GM21367 (cell line): ENCODE data around the gene THADA.

Source experiments
- ATAC-seq: cut with Tn5 transposase; IDR thresholded peaks from one replicate; pipeline ENCODE4 v1.9.1; 2021; ENCODE audit not compliant: unreplicated experiment

The THADA gene

DNA sequence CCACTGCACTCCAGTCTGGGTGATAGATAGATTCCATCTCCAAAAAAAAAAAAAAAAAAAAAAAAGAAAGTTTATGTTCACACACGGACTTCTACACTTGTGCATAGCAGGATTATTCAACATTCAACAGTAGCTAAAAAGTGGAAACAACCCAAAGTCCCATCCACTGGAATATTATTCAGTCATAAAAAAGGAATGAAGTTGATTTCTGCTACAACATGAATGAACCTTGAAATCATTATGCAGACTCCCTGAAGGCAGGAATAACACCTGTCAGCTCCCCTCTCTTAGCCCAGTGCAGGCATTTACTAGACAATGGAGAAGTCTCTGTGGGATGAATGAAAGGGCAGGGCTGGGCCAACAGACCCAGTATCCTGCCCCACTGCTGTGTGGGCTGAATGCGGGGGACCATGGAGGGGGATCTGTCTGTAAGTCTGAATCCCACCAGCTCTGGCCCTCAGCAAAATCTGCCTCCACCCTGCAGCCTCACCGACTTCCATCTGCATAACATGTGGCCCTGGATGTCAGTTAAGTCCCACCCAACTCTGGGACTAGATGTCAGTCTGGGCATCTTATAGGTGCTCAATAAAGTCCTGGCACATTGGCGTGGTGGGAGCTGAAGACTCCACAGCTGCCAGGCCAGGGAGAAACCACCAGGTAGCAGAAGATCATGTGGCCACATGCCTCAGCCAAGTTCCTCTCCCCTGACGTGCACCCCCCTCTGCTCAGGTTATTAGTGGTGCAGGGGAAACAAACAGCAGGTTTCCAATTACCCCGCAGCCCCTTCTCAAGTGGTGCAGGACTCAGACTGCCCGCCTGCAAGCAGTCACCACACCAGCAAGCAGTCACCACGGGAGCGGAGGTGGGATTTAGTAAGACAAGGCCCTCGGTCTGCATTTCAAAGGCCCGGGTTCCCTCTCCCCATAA lies 378.3 kb downstream of the THADA start:
- ATAC-seq: no peak

DNA sequence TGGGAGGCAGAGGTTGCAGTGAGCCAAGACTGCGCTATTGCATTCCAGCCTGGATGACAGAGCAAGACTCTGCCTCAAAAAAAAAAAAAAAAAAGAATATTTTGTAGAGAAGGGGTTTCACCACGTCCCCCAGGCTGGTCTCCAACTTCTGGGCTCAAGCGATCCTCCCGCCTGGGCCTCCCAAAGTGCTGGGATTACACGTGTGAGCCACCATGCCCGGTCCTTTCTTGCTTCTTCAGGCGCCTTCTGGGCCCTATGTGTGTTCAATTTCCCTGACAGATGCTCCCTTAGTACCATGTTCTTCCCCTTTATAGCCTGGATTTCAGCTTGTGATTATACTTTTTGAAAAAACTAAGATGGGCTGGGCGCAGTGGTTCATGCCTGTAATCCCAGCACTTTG lies 379.2 kb downstream of the THADA start:
- ATAC-seq: no peak

DNA sequence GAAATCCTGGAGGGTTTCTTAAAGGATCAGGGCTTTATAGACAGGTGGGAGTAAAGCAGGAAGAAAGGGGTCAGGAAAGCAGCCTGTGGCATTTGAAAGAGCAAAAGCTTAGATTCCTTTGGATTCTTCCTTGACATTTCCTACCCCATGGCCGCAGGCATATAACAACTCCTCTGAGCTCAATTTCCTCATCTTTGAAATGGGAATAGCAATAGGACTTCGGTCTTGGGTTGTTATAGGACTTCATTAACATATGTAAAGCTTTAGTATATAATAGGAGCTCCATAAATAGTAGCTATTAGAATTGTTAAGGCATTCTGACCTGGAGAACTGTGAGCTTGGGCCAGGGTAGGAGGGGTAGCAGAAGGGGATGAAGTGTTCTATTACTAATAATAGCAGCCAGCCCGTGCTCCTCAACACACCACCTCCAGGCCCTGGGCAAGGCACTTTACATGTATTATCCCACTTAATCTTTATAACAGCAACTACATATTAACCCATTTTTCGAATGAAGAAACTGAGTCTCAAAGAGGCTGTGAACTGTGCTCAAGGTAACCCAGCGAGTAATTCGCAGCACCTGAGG lies 380.1 kb downstream of the THADA start:
- ATAC-seq: no peak

DNA sequence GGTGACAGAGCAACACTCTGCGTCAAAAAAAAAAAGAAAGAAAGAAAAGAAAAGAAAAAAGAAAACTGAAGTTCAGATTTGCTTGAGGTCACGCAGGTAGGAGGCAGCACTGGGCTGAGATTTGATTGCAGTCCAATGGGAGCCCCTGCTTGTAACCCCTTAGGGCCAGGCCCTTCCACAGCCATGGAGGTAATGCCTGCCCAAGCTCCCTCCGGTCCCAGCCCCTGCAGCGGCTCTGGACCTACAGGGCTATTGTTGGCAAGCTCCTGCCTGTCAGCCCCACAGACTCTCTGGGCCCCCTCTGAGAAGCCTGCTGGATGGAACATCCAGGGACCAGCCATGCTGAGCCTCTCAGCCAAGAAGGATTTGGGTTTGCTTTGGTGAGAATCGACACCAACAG lies 381.6 kb downstream of the THADA start:
- ATAC-seq: no peak

DNA sequence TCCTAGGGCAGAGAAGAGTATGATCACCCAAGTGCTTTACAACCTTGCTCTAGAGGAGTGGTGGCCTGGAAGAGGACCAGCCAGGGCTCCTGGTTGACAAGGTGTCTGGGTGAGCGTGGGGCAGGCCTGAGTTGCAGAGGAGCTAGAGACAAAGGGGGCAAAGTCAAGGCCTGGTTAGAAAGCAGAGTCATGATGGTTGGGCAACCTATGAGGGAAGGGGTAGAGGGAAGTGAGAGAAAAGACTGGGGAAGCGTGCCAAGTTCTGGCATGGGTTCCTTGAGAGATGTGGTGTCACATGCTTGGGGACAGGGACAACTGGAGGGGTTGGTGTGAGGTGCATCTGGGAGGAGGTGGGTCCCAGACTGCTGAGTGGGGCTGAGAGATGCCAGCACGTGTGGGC lies 382.9 kb downstream of the THADA start:
- no peak for ATAC-seq

DNA sequence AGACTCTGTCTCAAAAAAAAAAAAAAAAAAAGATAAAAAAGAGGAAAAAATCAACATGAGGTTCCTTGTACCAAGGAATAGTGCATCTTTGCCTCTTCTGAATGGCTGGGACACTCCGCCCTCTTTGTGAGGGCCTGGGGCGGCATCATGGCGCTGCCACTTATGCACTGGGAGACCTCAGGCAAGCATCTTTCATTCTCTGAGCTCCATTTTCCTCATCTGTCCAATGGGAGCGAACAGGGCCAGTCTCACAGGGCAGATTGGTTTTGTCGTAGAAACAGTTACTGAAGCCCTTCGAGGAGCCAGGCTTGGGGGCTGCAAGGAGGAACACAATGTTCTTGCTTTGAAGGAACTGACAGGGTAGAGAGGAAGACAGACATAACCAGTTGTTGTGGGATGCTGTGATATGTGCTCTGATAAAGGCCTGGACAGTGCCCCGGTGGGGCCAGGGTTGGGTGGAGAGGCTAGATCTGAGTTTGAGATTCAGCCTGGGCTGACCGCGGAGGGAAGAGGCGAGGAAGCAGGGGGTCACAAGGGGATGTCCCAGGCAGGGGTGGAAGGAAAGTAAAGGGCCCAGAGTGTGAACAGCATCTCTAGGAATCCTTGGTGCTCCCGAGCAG lies 383.5 kb downstream of the THADA start:
- ATAC-seq: no peak

DNA sequence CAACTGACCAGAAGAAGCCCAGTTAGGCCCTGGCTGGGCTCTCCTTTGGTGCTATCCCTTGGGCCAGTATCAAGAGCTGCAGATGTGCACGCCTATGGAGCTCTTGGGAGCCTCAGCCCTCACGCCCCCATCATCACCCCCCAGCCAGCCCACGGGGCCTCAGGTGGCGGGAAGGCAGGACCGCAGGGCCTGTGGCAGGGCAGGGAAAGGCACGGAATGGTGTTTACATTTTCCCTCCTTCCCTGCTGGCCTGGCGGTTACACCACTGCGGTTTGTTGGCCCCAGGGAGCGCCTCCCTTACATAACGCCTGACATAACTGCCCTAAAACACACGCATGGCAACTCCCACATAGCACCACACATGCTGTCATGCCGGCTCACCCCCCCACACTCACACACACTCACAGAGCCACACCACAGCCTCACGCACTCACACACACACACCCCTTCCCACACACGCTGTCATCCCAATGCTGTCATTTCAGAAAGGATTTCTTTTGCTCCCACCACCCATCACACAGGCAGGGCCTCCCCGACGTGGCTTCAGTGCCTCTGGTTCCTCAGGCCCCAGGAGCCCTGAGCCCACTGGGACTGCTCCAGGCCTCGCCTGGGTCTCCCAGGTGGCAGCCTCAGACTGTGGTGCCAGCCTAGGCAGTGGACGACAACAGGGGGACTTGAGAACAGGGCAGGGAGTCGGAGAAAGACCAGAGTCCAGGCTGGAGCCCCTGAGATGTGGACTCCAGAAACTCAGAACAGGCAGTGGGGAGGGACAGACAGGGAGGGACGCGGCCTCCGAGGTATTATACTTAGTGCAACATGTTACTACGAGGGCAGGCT lies 385.2 kb downstream of the THADA start:
- no peak for ATAC-seq

DNA sequence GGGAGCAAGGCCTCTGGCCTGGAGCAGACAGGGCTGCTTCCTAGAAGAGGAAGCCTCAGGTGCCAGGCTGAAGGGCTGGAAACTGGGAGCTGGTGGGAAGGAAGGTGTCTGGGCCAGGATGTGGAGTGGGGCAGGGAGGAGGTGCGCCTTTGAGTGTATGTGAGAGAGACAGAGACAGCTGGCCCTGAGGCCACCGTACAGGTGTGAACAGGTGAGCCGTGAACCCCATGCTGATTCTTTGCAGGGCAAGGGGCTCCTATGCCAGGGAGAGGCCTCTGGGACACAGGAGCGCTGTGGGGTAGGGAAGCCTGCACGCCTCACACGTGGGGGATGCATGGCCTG lies 385.7 kb downstream of the THADA start:
- no peak for ATAC-seq

DNA sequence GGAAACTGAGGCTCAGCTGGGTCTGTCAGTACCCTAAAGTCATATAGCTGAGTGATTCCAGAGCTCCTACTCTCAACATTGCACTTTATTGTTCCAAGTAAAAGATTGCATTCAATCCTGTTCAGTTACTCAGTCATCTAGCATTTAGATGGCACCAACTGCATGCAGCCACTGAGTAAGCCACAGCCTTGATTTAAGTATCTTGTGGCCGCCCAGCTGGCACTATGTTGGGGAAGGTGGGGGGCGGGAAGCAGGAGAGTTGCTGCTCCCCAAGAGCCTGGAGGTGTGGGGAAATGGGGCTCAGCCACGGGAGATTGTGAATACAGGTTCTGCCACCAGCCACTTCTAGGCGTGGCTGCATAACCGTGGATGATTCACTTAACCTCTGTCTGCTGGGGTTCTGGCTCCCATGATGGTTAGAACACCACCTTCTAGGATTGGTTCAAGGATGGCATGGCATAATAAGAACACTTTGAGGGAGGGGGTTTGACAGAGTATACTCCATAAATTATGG lies 386.6 kb downstream of the THADA start:
- ATAC-seq: no peak

DNA sequence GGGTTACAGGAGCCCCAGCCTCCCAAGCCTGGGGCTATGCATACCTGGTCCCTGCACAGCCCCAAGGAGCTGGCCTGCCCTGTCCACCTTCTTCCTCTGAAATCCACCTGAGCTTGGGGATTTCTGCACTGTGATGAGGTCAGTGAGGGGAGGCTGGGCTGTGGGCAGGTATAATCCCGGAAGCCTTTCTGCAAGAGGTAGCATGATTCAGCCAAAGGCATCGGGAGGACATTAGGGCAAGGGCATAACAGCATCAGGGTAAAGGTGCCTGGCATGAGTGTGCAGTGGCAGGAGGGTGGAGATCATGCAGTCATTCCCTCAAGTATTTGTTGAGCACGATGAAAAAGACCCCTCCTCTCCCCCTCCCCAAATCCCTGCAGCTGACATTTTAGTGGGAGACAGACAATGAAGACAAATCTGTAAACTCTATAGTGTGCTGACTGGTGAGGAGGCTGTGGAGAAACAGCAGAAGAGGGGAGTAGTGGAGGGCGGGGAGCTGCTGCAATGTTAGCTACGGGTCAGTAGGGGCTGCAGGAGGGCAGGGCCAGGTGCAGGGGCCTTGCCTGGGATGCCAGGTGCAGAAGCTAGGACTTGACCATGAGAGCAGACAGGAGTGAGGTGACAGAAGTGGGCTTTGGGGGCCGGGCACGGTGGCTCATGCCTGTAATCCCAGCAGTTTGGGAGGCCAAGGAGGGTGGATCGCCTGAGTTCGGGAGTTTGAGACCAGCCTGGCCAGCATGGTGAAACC lies 388.1 kb downstream of the THADA start:
- no peak for ATAC-seq

DNA sequence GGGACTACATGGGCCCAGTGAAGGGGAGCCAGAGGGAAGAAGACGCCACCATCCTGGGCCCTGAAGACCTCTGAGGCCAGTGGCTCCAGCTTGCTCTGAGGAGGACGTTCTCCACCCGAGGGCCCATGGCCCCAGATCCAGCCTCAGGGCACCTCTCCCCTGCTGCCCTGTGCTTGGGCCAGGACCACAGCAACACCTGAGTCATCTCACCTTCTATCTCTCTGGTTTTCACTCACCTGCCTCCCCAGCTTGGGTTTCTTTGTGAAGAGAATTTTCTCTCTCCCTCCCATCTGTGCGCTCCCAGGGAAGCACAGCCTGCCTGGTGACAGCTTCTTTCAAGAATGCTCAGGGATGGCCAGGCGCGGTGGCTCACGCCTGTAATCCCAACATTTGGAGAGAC lies 389.2 kb downstream of the THADA start:
- ATAC-seq: no peak

DNA sequence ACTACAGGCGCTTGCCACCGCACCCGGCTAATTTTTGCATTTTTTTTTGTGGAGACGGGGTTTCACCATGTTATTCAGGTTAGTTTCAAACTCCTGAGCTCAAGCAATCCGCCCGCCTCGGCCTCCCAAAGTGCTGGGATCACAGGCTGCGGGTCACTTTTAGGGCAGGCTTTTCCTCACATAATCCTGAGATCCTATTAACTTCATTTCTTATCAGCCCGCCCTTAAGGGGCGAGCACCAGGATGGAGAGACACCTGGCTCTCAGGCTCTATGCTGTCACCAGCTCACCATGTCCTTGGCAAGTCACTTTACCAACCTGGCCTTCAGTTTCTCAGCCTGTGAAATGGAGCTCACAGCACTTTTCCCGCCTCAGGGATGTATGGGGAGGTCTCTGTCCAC lies 392.5 kb downstream of the THADA start:
- no peak for ATAC-seq

DNA sequence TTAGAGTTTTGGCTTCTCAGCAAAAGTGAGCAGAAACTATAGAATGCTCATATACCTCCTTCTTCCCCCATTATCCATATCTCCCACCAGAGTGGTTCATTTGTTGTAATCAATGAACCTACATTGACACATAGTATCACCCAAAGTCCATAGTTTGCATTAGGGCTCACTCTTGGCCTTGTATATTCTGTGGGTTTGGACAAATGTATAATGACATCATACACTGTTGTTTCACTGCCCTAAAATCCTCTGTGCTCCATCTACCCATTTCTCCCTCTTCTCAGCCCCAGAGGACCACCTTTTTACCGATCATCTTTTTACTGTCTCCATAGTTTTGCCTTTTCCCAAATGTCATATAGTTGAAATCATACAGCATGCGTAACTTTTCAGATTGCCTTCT lies 393.5 kb downstream of the THADA start:
- ATAC-seq: no peak

DNA sequence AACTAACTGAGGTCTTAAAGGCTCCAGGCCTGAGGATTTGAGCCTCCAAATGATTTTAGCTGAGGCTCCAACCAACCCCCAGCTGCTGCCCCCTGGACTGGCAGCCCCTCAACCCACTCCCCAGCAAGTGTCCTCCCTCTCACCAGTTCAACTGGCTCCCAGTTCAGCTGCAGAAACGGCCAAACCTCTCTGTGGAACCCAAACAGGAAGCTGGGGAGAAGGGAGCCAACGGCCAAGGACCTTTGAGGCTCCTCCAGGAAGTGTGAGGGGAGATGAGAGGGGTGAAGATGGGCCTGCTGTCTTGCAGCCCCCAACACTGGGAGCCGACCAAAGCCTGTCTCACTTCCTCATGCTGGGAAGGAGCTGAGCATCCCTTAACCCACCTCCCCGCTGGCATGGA lies 394.3 kb downstream of the THADA start:
- no peak for ATAC-seq

DNA sequence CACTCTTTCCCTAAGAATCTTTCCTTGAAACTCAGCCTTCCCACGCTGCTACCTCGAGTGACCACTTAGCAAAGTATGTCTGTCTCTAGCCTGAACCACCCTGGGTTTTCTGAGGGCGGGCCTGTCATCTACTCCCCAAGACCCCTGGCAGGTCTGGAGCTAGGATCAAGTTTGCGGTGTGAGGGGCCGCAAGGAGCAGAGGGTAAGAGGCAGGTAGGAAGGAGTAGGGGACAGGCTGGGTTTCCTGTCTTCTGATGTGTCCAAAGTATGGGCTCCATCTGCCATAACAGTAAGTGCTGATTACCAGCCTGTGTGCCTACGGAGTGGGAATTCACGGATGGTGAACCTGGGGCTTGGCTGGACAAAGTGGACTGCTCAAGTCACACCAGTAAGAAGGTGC lies 394.8 kb downstream of the THADA start:
- no peak for ATAC-seq

DNA sequence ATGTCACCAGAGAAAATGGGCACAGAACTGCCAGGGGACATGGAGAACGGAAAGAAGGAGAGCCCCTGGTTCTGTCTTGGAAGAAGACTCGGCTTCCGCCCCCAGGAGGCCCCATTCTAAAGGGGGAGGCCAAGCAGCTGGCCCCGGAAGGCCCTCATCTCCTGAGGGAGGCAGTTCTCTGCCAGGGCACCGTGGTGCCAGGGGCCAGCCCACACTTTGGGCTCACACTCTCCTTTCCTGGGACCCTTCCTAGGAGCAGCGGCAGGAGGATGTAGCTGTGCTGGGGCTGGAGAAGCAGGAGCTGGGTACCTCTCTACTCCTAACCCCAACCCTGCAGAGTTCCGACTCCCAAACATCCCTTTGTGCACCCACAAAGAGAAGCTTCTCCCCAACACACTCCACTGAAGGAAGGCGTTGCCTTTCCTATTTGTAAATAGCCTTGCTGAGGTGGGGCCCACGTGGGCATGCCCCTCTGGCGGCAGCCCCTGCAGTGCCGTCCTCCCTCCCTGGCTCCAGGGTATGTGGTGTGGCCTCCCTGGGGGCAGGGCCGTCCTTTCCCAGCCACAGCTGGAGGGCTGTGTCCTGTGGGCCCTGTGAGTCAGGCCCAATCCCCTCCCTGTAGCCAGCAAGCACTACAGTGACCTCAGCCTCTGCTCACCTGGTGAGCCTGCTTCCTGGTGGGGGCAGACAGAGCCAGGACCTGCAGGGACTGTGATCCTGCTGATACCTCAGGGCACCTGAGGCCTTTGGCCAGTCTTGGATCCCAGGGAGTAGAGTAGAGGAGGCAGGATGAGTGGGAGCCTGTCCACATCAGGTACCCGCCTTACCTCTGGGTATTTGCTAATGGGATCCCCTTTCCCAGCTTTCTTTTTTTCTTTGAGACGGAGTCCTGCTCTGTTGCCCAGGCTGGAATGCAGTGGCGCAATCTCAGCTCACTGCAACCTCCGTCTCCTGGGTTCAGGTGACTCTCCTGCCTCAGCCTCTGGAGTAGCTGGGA lies 396.0 kb downstream of the THADA start:
- ATAC-seq: no peak

DNA sequence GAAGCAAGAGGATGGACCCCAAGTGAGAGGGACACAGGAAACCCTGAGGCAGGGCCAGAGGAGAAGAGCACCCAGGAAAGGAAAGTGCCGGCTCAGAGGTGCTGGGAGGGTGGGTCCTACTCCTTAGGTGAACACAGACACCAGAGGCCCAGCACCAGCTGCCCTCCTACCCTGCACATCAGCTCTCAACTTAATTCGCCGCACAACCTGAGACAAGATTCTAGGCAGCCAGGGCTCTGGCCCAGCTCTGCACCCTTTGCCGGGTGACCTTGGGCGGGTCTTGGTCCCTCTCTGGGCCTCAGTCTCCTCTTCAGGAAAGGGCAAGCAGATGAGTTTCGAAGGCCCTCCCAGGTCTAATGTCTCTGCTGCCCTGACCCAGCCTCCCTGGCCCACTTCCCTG lies 397.6 kb downstream of the THADA start:
- ATAC-seq: no peak

DNA sequence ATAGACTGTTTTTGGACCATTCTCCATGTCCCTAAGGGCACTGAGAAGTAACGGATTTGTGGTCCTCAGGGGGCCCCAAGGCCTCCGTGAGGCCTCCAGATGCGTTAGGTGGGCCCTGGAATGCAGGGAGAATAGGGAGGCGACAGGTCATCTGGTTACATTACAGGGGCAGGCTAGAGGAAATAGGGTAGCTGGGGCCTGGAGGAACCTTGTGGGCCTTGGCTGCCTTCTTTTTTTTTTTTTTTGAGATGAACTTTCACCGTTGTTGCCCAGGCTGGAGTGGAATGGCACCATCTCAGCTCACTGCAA lies 398.3 kb downstream of the THADA start:
- no peak for ATAC-seq

DNA sequence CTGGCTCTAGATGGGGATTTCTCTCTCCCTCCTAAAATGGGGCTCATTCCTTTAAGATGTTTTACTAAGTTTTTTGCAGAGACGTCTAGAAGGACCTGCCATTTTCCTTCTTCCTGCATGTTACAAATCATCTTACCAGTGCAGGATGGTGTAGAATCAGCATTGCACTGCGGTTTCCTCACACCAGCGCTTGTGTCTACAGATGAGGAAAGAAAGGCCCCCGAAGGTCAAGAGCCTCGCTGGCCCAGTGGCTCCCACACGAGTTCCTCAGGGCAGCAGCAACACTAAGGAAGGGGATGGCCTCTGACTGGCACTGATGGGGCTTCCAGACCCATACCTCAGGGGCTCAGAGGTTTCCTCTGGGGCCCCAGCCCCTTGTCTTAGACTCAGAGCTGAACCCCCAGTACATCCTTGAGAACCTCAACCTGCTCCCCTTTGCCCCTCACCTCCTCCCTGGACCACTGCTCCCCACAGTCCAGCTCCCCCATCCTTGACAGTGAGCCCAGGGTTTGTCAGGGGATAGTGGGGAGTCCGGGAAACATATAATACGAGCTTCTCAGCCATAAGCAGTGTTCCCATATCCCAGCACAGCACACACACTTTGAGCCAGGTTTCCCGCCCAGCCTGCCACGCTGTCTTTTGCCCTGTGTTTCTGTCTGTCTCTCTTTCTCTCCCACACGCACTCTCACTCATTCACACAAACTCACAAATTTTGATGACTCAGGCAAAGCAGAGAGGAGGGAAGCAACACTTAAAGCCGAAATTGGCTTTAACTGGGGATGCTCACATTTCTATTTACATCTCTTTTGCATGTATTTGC lies 398.9 kb downstream of the THADA start:
- ATAC-seq: no peak
